ENCODE results near the gene CD80.

DNA sequence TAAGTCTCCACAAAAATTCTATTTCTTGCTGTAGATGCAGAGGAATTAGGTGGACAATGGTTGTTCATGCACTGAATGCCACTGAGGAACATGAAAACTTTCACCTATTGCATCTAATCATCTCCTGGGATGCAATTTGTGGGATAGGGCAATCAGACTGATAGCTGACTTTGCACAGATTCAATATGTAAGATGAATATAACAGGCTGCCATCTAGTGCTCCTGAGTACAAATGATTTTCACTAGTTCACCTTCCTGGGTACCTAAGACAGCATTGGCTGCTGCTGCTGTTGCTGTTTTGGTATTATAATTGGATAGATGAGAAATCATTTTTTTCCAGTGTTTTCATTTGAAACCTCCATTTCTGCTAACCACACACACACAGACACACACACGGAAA lies 41.4 kb downstream of the CD80 start:
- no peak for TF ChIP-seq TOX (CRISPR knock-in tag; IDR thresholded peaks at IDR 0.05; ENCODE audit: borderline replicate concordance)
- TF ChIP-seq, protein P1, sequence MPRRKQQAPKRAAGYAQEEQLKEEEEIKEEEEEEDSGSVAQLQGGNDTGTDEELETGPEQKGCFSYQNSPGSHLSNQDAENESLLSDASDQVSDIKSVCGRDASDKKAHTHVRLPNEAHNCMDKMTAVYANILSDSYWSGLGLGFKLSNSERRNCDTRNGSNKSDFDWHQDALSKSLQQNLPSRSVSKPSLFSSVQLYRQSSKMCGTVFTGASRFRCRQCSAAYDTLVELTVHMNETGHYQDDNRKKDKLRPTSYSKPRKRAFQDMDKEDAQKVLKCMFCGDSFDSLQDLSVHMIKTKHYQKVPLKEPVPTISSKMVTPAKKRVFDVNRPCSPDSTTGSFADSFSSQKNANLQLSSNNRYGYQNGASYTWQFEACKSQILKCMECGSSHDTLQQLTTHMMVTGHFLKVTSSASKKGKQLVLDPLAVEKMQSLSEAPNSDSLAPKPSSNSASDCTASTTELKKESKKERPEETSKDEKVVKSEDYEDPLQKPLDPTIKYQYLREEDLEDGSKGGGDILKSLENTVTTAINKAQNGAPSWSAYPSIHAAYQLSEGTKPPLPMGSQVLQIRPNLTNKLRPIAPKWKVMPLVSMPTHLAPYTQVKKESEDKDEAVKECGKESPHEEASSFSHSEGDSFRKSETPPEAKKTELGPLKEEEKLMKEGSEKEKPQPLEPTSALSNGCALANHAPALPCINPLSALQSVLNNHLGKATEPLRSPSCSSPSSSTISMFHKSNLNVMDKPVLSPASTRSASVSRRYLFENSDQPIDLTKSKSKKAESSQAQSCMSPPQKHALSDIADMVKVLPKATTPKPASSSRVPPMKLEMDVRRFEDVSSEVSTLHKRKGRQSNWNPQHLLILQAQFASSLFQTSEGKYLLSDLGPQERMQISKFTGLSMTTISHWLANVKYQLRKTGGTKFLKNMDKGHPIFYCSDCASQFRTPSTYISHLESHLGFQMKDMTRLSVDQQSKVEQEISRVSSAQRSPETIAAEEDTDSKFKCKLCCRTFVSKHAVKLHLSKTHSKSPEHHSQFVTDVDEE (CRISPR knock-in tag; IDR thresholded peaks at IDR 0.05): no peak
- TF ChIP-seq, protein P2, sequence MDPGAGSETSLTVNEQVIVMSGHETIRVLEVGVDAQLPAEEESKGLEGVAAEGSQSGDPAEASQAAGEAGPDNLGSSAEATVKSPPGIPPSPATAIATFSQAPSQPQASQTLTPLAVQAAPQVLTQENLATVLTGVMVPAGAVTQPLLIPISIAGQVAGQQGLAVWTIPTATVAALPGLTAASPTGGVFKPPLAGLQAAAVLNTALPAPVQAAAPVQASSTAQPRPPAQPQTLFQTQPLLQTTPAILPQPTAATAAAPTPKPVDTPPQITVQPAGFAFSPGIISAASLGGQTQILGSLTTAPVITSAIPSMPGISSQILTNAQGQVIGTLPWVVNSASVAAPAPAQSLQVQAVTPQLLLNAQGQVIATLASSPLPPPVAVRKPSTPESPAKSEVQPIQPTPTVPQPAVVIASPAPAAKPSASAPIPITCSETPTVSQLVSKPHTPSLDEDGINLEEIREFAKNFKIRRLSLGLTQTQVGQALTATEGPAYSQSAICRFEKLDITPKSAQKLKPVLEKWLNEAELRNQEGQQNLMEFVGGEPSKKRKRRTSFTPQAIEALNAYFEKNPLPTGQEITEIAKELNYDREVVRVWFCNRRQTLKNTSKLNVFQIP (CRISPR knock-in tag; IDR thresholded peaks at IDR 0.05; ENCODE audit: borderline replicate concordance, low read depth): no peak
- no peak for TF ChIP-seq ZNF70 (CRISPR knock-in tag; IDR thresholded peaks at IDR 0.05)
- TF ChIP-seq, protein P3, sequence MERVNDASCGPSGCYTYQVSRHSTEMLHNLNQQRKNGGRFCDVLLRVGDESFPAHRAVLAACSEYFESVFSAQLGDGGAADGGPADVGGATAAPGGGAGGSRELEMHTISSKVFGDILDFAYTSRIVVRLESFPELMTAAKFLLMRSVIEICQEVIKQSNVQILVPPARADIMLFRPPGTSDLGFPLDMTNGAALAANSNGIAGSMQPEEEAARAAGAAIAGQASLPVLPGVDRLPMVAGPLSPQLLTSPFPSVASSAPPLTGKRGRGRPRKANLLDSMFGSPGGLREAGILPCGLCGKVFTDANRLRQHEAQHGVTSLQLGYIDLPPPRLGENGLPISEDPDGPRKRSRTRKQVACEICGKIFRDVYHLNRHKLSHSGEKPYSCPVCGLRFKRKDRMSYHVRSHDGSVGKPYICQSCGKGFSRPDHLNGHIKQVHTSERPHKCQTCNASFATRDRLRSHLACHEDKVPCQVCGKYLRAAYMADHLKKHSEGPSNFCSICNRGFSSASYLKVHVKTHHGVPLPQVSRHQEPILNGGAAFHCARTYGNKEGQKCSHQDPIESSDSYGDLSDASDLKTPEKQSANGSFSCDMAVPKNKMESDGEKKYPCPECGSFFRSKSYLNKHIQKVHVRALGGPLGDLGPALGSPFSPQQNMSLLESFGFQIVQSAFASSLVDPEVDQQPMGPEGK (CRISPR knock-in tag; IDR thresholded peaks at IDR 0.05; ENCODE audit: borderline replicate concordance): no peak
- TF ChIP-seq, protein P4, sequence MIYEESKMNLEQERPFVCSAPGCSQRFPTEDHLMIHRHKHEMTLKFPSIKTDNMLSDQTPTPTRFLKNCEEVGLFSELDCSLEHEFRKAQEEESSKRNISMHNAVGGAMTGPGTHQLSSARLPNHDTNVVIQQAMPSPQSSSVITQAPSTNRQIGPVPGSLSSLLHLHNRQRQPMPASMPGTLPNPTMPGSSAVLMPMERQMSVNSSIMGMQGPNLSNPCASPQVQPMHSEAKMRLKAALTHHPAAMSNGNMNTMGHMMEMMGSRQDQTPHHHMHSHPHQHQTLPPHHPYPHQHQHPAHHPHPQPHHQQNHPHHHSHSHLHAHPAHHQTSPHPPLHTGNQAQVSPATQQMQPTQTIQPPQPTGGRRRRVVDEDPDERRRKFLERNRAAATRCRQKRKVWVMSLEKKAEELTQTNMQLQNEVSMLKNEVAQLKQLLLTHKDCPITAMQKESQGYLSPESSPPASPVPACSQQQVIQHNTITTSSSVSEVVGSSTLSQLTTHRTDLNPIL (CRISPR knock-in tag; IDR thresholded peaks at IDR 0.05; ENCODE audit: low read depth): no peak
- no peak for TF ChIP-seq GLIS3 (CRISPR knock-in tag; IDR thresholded peaks at IDR 0.05)
- TF ChIP-seq ISL1 (CRISPR knock-in tag; IDR thresholded peaks at IDR 0.05): no peak
- no peak for TF ChIP-seq SNAI2 (CRISPR knock-in tag; IDR thresholded peaks at IDR 0.05)
